T-cell (primary cell): ENCODE results near the gene PCARE. TPM values are rescaled to one million over a fixed set of nuclear protein-coding genes. Genes with fewer than 3 reads are reported as not detected.

Source experiments
- ATAC-seq, 4 experiments: fragments of 200-7000 bp in 3 of 4; fragments of 150-1000 bp in 1 of 4; cut with Tn5 transposase; replicated peaks in 1 of 4; 1 replicate in 3 of 4; 2 replicates in 1 of 4; pipeline ENCODE4 v1.10.0; 2021; ENCODE audit warnings: moderate library complexity in 3 of 4, mild to moderate bottlenecking in 2 of 4, moderate number of reproducible peaks in 1 of 4
- CTCF ChIA-PET, 2 donors: fragments of 300-600 bp; sonication (Branson Sonifier 250); formaldehyde crosslinking; loops; one replicate each; lab custom pipeline; 2022; ENCODE audit warnings: antibody characterized with exemption in 2 of 2; lab: Charles Lee
- POLR2A ChIA-PET, 2 donors: fragments of 300-600 bp; sonication (Branson Sonifier 250); formaldehyde crosslinking; loops; one replicate each; lab custom pipeline; 2022; ENCODE audit warnings: antibody characterized with exemption in 2 of 2; lab: Charles Lee
- DNase-seq, 35 experiments: peaks; one replicate each; pipeline versions ENCODE4 v3.0.0 to v3.0.0-alpha.2; 2013 to 2023
- H3K27ac ChIP-seq: one replicate; pipeline ENCODE4 v1.5.1; 2013; ENCODE audit warnings: low read length
- H3K27me3 ChIP-seq, 2 experiments: replicated peaks in 1 of 2; 1 replicate in 1 of 2; 2 replicates in 1 of 2; pipeline versions ENCODE4 v1.6.1 to v1.7.0; 2013; ENCODE audit warnings: low read length in 1 of 2, mixed read lengths in 1 of 2; ENCODE audit not compliant: control insufficient read depth in 2 of 2, insufficient read depth in 2 of 2; ENCODE audit errors: extremely low read depth in 1 of 2
- H3K36me3 ChIP-seq, 2 donors: 1 replicate in 1 of 2; 2 replicates in 1 of 2; pipeline versions ENCODE4 v1.6.1 to v1.7.0; 2013; ENCODE audit warnings: low read length in 1 of 2; ENCODE audit not compliant: control insufficient read depth in 2 of 2, insufficient read depth in 1 of 2; ENCODE audit errors: extremely low read depth in 1 of 2
- H3K4me1 ChIP-seq, 2 experiments: 1 replicate in 1 of 2; 2 replicates in 1 of 2; pipeline versions ENCODE4 v1.6.1 to v1.7.0; 2013; ENCODE audit warnings: low read length in 2 of 2, mixed read lengths in 1 of 2; ENCODE audit not compliant: insufficient read depth in 2 of 2, control insufficient read depth in 1 of 2; ENCODE audit errors: extremely low read depth in 1 of 2
- H3K4me3 ChIP-seq, 2 donors: 1 replicate in 1 of 2; 2 replicates in 1 of 2; pipeline versions ENCODE4 v1.5.1 to v1.7.0; 2013; ENCODE audit warnings: mild to moderate bottlenecking in 2 of 2, low read length in 1 of 2, moderate library complexity in 1 of 2; ENCODE audit not compliant: control insufficient read depth in 1 of 2; ENCODE audit errors: extremely low read depth in 1 of 2
- H3K9me3 ChIP-seq: 2 replicates; pipeline ENCODE4 v1.7.0; 2013
- H3K27ac Mint-ChIP-seq, 2 donors: one replicate each; pipeline ENCODE4 v1.8.0; 2020 to 2021; ENCODE audit warnings: mild to moderate bottlenecking in 2 of 2, mixed read lengths in 2 of 2
- H3K27me3 Mint-ChIP-seq, 2 donors: one replicate each; pipeline ENCODE4 v1.8.0; 2021 to 2022; ENCODE audit warnings: mixed read lengths in 2 of 2
- H3K36me3 Mint-ChIP-seq: one replicate; pipeline ENCODE4 v1.8.0; 2021; ENCODE audit warnings: mixed read lengths
- H3K4me1 Mint-ChIP-seq, 3 donors: one replicate each; pipeline ENCODE4 v1.8.0; 2020 to 2022; ENCODE audit warnings: mixed read lengths in 3 of 3, mild to moderate bottlenecking in 1 of 3
- H3K4me3 Mint-ChIP-seq, 3 donors: one replicate each; pipeline ENCODE4 v1.8.0; 2020 to 2022; ENCODE audit warnings: mild to moderate bottlenecking in 3 of 3, mixed read lengths in 3 of 3, moderate library complexity in 3 of 3
- H3K9me3 Mint-ChIP-seq, 3 donors: one replicate each; pipeline ENCODE4 v1.8.0; 2020 to 2022; ENCODE audit warnings: mixed read lengths in 3 of 3
- WGBS: methylation state at CpG from one replicate; pipeline ENCODE4 v1.1.5; 2013; ENCODE audit warnings: missing lambda C conversion rate; ENCODE audit not compliant: insufficient coverage; 5-methylcytosine and 5-hydroxymethylcytosine counted together
- total RNA-seq, 35 experiments: library from RNA in 6 of 35; stranded (reverse) in 6 of 35; fragments of 120-200 nt in 1 of 35; gene quantifications; one replicate each; pipeline versions ENCODE4 v1.2.1 to v1.2.4 and lab custom pipeline; 2013 to 2026

The PCARE gene
- total RNA-seq, 5 donors from 2014 or later (not counting 1 experiment from before 2014, with no cell fraction given), result not detected

- Histone ChIP-seq H3K27ac (no peak overlapping the region), H3K9me3 (no peaks in the 10 kb centered on the region), H3K4me1 (no peaks in the 10 kb centered on the region), H3K36me3 (peaks cover 0 to 2% of the 10 kb centered on the region in 2 donors), H3K4me3 (no peak overlapping the region), H3K27me3 (no peaks in the 10 kb centered on the region)
- ChIA-PET POLR2A (no interaction called here), CTCF (no interaction called here)
- Mint-ChIP-seq H3K36me3 (peaks cover 6% of the 10 kb centered on the region), H3K4me3 (no peak overlapping the region), H3K4me1 (no peaks in the 10 kb centered on the region), H3K27me3 (no peaks in the 10 kb centered on the region), H3K27ac (no peak overlapping the region), H3K9me3 (no peaks in the 10 kb centered on the region)
- ATAC-seq, result no peak
- no peak for DNase-seq
- WGBS, result over 99% methylated on average over 12 of the region's 12 CpGs
Measured at GRCh38 chr2:29051730-29052129, 22.6 kb downstream of the PCARE start.

- Histone ChIP-seq H3K27ac (no peak overlapping the region), H3K36me3 (peaks cover 0 to 2% of the 10 kb centered on the region in 2 donors), H3K27me3 (no peaks in the 10 kb centered on the region), H3K4me1 (no peaks in the 10 kb centered on the region), H3K4me3 (no peak overlapping the region), H3K9me3 (no peaks in the 10 kb centered on the region)
- Mint-ChIP-seq H3K27me3 (no peaks in the 10 kb centered on the region), H3K4me1 (no peaks in the 10 kb centered on the region), H3K9me3 (no peaks in the 10 kb centered on the region), H3K36me3 (peaks cover 6% of the 10 kb centered on the region), H3K27ac (no peak overlapping the region), H3K4me3 (no peak overlapping the region)
- ATAC-seq (no peak), DNase-seq (no peak)
- CTCF ChIA-PET, result no interaction called here
- POLR2A ChIA-PET, result no interaction called here
- WGBS, result 76% methylated on average over 8 of the region's 8 CpGs
Measured at GRCh38 chr2:29050591-29050990, 23.7 kb downstream of the PCARE start.

GRCh38 chr2:29047083-29047845, 27.1 kb downstream of the PCARE start:
- DNase-seq (no peak), ATAC-seq (no peak)
- H3K4me3 ChIP-seq, result no peak overlapping the region
- ChIA-PET CTCF (no interaction called here), POLR2A (interaction anchor here in 1 of 2 donors (0.6 kb wide), 1 partner anchor 348 kb away, joined by 3 read pairs; no protein-coding TSS in a partner anchor)
- no peaks in the 10 kb centered on the region for H3K9me3 ChIP-seq
- Mint-ChIP-seq H3K36me3 (peaks cover under 1% of the 10 kb centered on the region), H3K27ac (no peak overlapping the region), H3K9me3 (no peaks in the 10 kb centered on the region), H3K27me3 (no peaks in the 10 kb centered on the region), H3K4me3 (no peak overlapping the region), H3K4me1 (no peaks in the 10 kb centered on the region)
- no peaks in the 10 kb centered on the region for H3K4me1 ChIP-seq
- 90% methylated on average over 7 of the region's 9 CpGs for WGBS
- H3K36me3 ChIP-seq, result peaks cover 0 to 2% of the 10 kb centered on the region in 2 donors
- H3K27ac ChIP-seq, result no peak overlapping the region
- no peaks in the 10 kb centered on the region for H3K27me3 ChIP-seq

- Mint-ChIP-seq H3K4me3 (no peak overlapping the region), H3K27ac (no peak overlapping the region), H3K4me1 (no peaks in the 10 kb centered on the region), H3K27me3 (no peaks in the 10 kb centered on the region), H3K36me3 (no peaks in the 10 kb centered on the region), H3K9me3 (no peaks in the 10 kb centered on the region)
- DNase-seq (no peak), ATAC-seq (no peak)
- H3K27ac ChIP-seq, result no peak overlapping the region
- no peaks in the 10 kb centered on the region for H3K36me3 ChIP-seq
- ChIA-PET CTCF (no interaction called here), POLR2A (no interaction called here)
- no peaks in the 10 kb centered on the region for H3K27me3 ChIP-seq
- no peaks in the 10 kb centered on the region for H3K9me3 ChIP-seq
- H3K4me1 ChIP-seq, result no peaks in the 10 kb centered on the region
- no peak overlapping the region for H3K4me3 ChIP-seq
- no CpG with 5 or more reads among the region's 2 CpGs for WGBS
Measured at GRCh38 chr2:29046321-29046720, 28.0 kb downstream of the PCARE start.

GRCh38 chr2:29044459-29044858, 29.9 kb downstream of the PCARE start:
- no peak for ATAC-seq
- CTCF ChIA-PET, result no interaction called here
- no peak overlapping the region for H3K27ac ChIP-seq

GRCh38 chr2:29042561-29043075, 31.7 kb downstream of the PCARE start:
- no peak for ATAC-seq
- POLR2A ChIA-PET, result no interaction called here
- Histone ChIP-seq H3K27me3 (no peaks in the 10 kb centered on the region), H3K36me3 (no peaks in the 10 kb centered on the region), H3K4me1 (no peaks in the 10 kb centered on the region), H3K9me3 (no peaks in the 10 kb centered on the region), H3K27ac (no peak overlapping the region), H3K4me3 (no peak overlapping the region)
- no peaks in the 10 kb centered on the region for H3K36me3 Mint-ChIP-seq
- CTCF ChIA-PET, result no interaction called here
- no peak overlapping the region for H3K4me3 Mint-ChIP-seq
- H3K27ac Mint-ChIP-seq, result no peak overlapping the region
- WGBS, result 94% methylated on average over 6 of the region's 9 CpGs
- no peaks in the 10 kb centered on the region for H3K4me1 Mint-ChIP-seq
- H3K27me3 Mint-ChIP-seq, result no peaks in the 10 kb centered on the region
- no peak for DNase-seq
- no peaks in the 10 kb centered on the region for H3K9me3 Mint-ChIP-seq

More at GRCh38 chr2:29044459-29044858, 29.9 kb downstream of the PCARE start:
- Mint-ChIP-seq H3K27me3 (no peaks in the 10 kb centered on the region), H3K36me3 (no peaks in the 10 kb centered on the region), H3K9me3 (no peaks in the 10 kb centered on the region), H3K27ac (no peak overlapping the region), H3K4me3 (no peak overlapping the region), H3K4me1 (no peaks in the 10 kb centered on the region)
- no peaks in the 10 kb centered on the region for H3K4me1 ChIP-seq
- 97% methylated on average over 4 of the region's 4 CpGs for WGBS
- H3K27me3 ChIP-seq, result no peaks in the 10 kb centered on the region
- no peak overlapping the region for H3K4me3 ChIP-seq
- no peaks in the 10 kb centered on the region for H3K36me3 ChIP-seq
- DNase-seq, result no peak
- H3K9me3 ChIP-seq, result no peaks in the 10 kb centered on the region
- POLR2A ChIA-PET, result no interaction called here
